HFFc6 (cell line): Measurements from ENCODE around the gene CAPN11. TPM values are rescaled to one million over a fixed set of nuclear protein-coding genes. Genes with fewer than 3 reads are reported as not detected.

Source experiments
- DNase-seq: peaks from one replicate; pipeline ENCODE4 v3.0.0-alpha.2; 2018
- H3K27ac Mint-ChIP-seq: 2 replicates; pipeline ENCODE4 v1.8.0; 2020; ENCODE audit warnings: mild to moderate bottlenecking, mixed read lengths
- H3K27me3 Mint-ChIP-seq: 2 replicates; pipeline ENCODE4 v1.8.0; 2021; ENCODE audit warnings: mild to moderate bottlenecking, moderate library complexity, mixed read lengths; ENCODE audit not compliant: insufficient read depth
- H3K36me3 Mint-ChIP-seq: 2 replicates; pipeline ENCODE4 v1.8.0; 2021; ENCODE audit warnings: low read depth, mixed read lengths
- H3K4me1 Mint-ChIP-seq: 2 replicates; pipeline ENCODE4 v1.8.0; 2020; ENCODE audit warnings: low read depth, mixed read lengths
- H3K4me3 Mint-ChIP-seq: 2 replicates; pipeline ENCODE4 v1.8.0; 2020; ENCODE audit warnings: mild to moderate bottlenecking, moderate library complexity, mixed read lengths
- H3K9me3 Mint-ChIP-seq: 2 replicates; pipeline ENCODE4 v1.8.0; 2020; ENCODE audit warnings: mild to moderate bottlenecking, mixed read lengths
- CTCF ChIP-seq: fragments of 200-600 bp; sonication (generic); IDR thresholded peaks from 2 replicates; pipeline ENCODE4 v1.5.0; 2021; ENCODE audit warnings: antibody characterized with exemption, mild to moderate bottlenecking
- total RNA-seq, 6 experiments: library from RNA; stranded (reverse); fragmentation: NEBNext Ultra II Directional; extraction: Animal tissue kit (Norgen Biotek cat#: 25700); gene quantifications; 2 replicates in 1 of 6; 3 replicates in 5 of 6; pipeline ENCODE4 v1.2.3, GENCODE V29; 2021

The CAPN11 gene
- total RNA-seq, 6 experiments from 2014 or later, result not detected

- H3K4me1 Mint-ChIP-seq, result peaks cover 51% of the 10 kb centered on the region
- H3K27me3 Mint-ChIP-seq, result no peaks in the 10 kb centered on the region; the same call in 1 of the 2 replicates
- peak; percentile 41 for DNase-seq
- H3K36me3 Mint-ChIP-seq, result no peaks in the 10 kb centered on the region
- H3K4me3 Mint-ChIP-seq, result peak overlapping the region; percentile 58; the same call in 1 of the 2 replicates
- H3K27ac Mint-ChIP-seq, result peak overlapping the region; percentile 85
- no peaks in the 10 kb centered on the region for H3K9me3 Mint-ChIP-seq
- no peak for TF ChIP-seq CTCF
Measured at GRCh38 chr6:44177691-44178423, 19.2 kb downstream of the CAPN11 start.

- Mint-ChIP-seq H3K27ac (peak overlapping the region; percentile 85), H3K4me1 (peaks cover 46% of the 10 kb centered on the region), H3K4me3 (peak overlapping the region; percentile 58; the same call in 1 of the 2 replicates), H3K36me3 (no peaks in the 10 kb centered on the region), H3K27me3 (no peaks in the 10 kb centered on the region; the same call in 1 of the 2 replicates), H3K9me3 (no peaks in the 10 kb centered on the region)
- no peak for DNase-seq
- TF ChIP-seq CTCF, result no peak
Measured at GRCh38 chr6:44178424-44179071, 19.9 kb downstream of the CAPN11 start.

- TF ChIP-seq CTCF, result no peak
- Mint-ChIP-seq H3K27me3 (no peaks in the 10 kb centered on the region; the same call in 1 of the 2 replicates), H3K4me3 (peak overlapping the region; percentile 35), H3K36me3 (no peaks in the 10 kb centered on the region), H3K9me3 (no peaks in the 10 kb centered on the region), H3K27ac (peak overlapping the region; percentile 72), H3K4me1 (peaks cover 40% of the 10 kb centered on the region)
- no peak for DNase-seq
Measured at GRCh38 chr6:44179072-44179536, 20.5 kb downstream of the CAPN11 start.

- no peak for TF ChIP-seq CTCF
- Mint-ChIP-seq H3K27ac (peak overlapping the region; percentile 72; the same call in 1 of the 2 replicates), H3K36me3 (no peaks in the 10 kb centered on the region), H3K4me1 (peaks cover 40% of the 10 kb centered on the region), H3K9me3 (no peaks in the 10 kb centered on the region), H3K27me3 (no peaks in the 10 kb centered on the region; the same call in 1 of the 2 replicates), H3K4me3 (peak overlapping the region; percentile 35; the same call in 1 of the 2 replicates)
- DNase-seq, result no peak
Measured at GRCh38 chr6:44179648-44180047, 21.0 kb downstream of the CAPN11 start.

- H3K36me3 Mint-ChIP-seq, result no peaks in the 10 kb centered on the region
- no peak for DNase-seq
- peaks cover 6% of the 10 kb centered on the region for H3K27me3 Mint-ChIP-seq
Measured at GRCh38 chr6:44180406-44180805, 21.8 kb downstream of the CAPN11 start.

More at GRCh38 chr6:44180406-44180805, 21.8 kb downstream of the CAPN11 start:
- Mint-ChIP-seq H3K4me3 (no peak overlapping the region), H3K9me3 (no peaks in the 10 kb centered on the region), H3K4me1 (peaks cover 40% of the 10 kb centered on the region), H3K27ac (no peak overlapping the region)
- no peak for TF ChIP-seq CTCF
